LNCaP clone FGC (cell line): ENCODE results near the gene MEGF6.

Experiments used
- DNase-seq: peaks from one replicate; pipeline ENCODE4 v3.0.0-alpha.2; 2011; ENCODE audit warnings: low read depth
- H3K4me3 ChIP-seq: 2 replicates; pipeline ENCODE4 v1.5.1; 2011; ENCODE audit warnings: mild to moderate bottlenecking, low read depth, low read length, control low read depth
- TF ChIP-seq, protein P1 (sequence below): IDR thresholded peaks from 2 replicates; pipeline ENCODE4 v1.5.1; 2012; ENCODE audit warnings: mild to moderate bottlenecking; ENCODE audit not compliant: control insufficient read depth, insufficient read depth; ENCODE audit errors: extremely low read depth

Gene MEGF6

GRCh38 chr1:3520419-3521378, 90.6 kb downstream of the MEGF6 start:
- H3K4me3 ChIP-seq, result no peak overlapping the region
- DNase-seq, result no peak
- TF ChIP-seq, protein P1, sequence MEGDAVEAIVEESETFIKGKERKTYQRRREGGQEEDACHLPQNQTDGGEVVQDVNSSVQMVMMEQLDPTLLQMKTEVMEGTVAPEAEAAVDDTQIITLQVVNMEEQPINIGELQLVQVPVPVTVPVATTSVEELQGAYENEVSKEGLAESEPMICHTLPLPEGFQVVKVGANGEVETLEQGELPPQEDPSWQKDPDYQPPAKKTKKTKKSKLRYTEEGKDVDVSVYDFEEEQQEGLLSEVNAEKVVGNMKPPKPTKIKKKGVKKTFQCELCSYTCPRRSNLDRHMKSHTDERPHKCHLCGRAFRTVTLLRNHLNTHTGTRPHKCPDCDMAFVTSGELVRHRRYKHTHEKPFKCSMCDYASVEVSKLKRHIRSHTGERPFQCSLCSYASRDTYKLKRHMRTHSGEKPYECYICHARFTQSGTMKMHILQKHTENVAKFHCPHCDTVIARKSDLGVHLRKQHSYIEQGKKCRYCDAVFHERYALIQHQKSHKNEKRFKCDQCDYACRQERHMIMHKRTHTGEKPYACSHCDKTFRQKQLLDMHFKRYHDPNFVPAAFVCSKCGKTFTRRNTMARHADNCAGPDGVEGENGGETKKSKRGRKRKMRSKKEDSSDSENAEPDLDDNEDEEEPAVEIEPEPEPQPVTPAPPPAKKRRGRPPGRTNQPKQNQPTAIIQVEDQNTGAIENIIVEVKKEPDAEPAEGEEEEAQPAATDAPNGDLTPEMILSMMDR, result no peak

DNA sequence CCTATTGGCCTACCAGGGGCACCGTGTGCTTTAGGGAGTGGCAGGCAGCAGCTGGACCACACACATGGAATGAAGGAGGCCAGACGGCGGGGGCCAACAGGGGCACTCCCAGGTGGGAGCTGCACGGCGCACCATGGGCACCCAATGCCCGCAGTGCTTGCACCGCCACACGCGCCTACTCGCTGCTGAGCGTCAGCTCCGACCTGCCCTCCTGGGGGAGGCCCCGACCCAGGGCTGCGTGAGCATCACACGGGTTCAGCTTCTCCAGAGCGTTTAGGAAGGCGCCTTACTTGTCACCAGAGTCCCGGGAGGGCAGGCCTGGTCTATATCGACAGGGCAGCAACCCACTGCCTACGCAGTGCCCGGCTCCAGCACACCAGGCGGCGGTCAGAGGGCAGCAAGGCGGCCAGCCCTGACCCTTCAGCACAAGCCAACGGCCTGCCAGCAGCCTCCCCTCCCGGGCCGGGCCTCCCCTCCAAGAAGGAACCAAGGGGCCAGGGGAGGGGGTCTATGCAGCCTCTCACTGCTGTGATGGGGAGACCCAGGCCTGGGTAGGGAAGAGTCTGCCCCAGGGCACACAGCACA, 91.9 kb downstream of the MEGF6 start:
- no peak for DNase-seq
- H3K4me3 ChIP-seq, result no peak overlapping the region
- TF ChIP-seq, protein P1, result no peak

- TF ChIP-seq, protein P1, result no peak
- no peak overlapping the region for H3K4me3 ChIP-seq
- no peak for DNase-seq
Observed at GRCh38 chr1:3518756-3519155, 92.6 kb downstream of the MEGF6 start.

DNA sequence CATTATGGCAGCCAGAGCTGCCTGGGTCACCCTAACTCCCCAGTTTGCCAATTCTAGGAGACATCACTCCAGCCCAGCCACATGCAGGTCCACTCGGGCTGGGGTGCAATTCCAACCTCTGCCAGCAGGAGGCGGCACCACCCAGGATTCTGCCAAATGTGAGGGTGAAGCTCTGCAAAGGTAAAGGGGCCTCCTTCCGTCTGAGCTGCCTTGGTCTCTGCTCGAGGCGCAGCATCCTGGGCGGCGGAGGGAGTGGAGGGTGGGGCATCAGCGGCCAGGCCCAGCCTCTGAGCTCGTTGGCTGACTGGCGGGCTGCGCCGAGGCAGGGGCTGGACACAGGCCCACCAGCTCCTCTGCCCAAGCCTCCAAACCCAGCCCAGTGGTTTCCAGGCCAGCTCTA, 93.1 kb downstream of the MEGF6 start:
- H3K4me3 ChIP-seq, result no peak overlapping the region
- TF ChIP-seq, protein P1, result peak; percentile 71
- DNase-seq, result no peak

GRCh38 chr1:3516911-3517675, 94.2 kb downstream of the MEGF6 start:
- H3K4me3 ChIP-seq, result no peak overlapping the region
- TF ChIP-seq, protein P1, result no peak
- DNase-seq, result no peak

- H3K4me3 ChIP-seq, result no peak overlapping the region
- no peak for DNase-seq
- TF ChIP-seq, protein P1, result no peak
Observed at GRCh38 chr1:3516481-3516869, 94.8 kb downstream of the MEGF6 start.
